NCI-H2107 (cell line): ENCODE results near the gene KNL1.
"Not testable (repeated sequence)": the region's sequence is repeated elsewhere in the genome, so short reads cannot be mapped to it uniquely, and the experiment has no call there.

Source experiments
- DNase-seq: peaks from one replicate; lab custom pipeline; 2025; lab: John Stamatoyannopoulos, UW

The KNL1 gene

GRCh38 chr15:40584191-40584590 lies 9.9 kb upstream of the KNL1 start:
- DNase-seq, result no peak

GRCh38 chr15:40590667-40591050 lies 3.4 kb upstream of the KNL1 start:
- no peak for DNase-seq

- no peak for DNase-seq
Measured at GRCh38 chr15:40591389-40591788, 2.7 kb upstream of the KNL1 start.

GRCh38 chr15:40593165-40593564 lies 884 bp upstream of the KNL1 start:
- DNase-seq, result no peak

GRCh38 chr15:40594429-40594836 lies 384 bp downstream of the KNL1 start:
- DNase-seq, result no peak

GRCh38 chr15:40595219-40595618 lies 1.2 kb downstream of the KNL1 start:
- DNase-seq, result no peak

- no peak for DNase-seq
Measured at GRCh38 chr15:40595773-40596172, 1.7 kb downstream of the KNL1 start.

GRCh38 chr15:40597024-40597423 lies 3.0 kb downstream of the KNL1 start:
- no peak for DNase-seq

- no peak for DNase-seq
Measured at GRCh38 chr15:40598126-40598525, 4.1 kb downstream of the KNL1 start.

GRCh38 chr15:40598672-40599071 lies 4.6 kb downstream of the KNL1 start:
- no peak for DNase-seq

- DNase-seq, result no peak
Measured at GRCh38 chr15:40600956-40601355, 6.9 kb downstream of the KNL1 start.

GRCh38 chr15:40603935-40604334 lies 9.9 kb downstream of the KNL1 start:
- DNase-seq, result no peak

GRCh38 chr15:40613080-40613479 lies 19.0 kb downstream of the KNL1 start:
- no peak for DNase-seq

GRCh38 chr15:40618023-40618422 lies 24.0 kb downstream of the KNL1 start:
- DNase-seq, result no peak

GRCh38 chr15:40618906-40619305 lies 24.9 kb downstream of the KNL1 start:
- no peak for DNase-seq

- no peak for DNase-seq
Measured at GRCh38 chr15:40623361-40623760, 29.3 kb downstream of the KNL1 start.

GRCh38 chr15:40630313-40630712 lies 36.3 kb downstream of the KNL1 start:
- no peak for DNase-seq

- DNase-seq, result no peak
Measured at GRCh38 chr15:40633178-40633577, 39.1 kb downstream of the KNL1 start.

- no peak for DNase-seq
Measured at GRCh38 chr15:40637221-40637745, 43.2 kb downstream of the KNL1 start.

GRCh38 chr15:40639677-40640076 lies 45.6 kb downstream of the KNL1 start:
- no peak for DNase-seq

GRCh38 chr15:40647523-40647922 lies 53.5 kb downstream of the KNL1 start:
- no peak for DNase-seq

GRCh38 chr15:40650479-40650878 lies 56.4 kb downstream of the KNL1 start:
- no peak for DNase-seq

- DNase-seq, result no peak
Measured at GRCh38 chr15:40660686-40661085, 66.6 kb downstream of the KNL1 start.

- DNase-seq, result no peak
Measured at GRCh38 chr15:40664909-40665308, 70.9 kb downstream of the KNL1 start.

- DNase-seq, result not testable (repeated sequence)
Measured at GRCh38 chr15:40676290-40676689, 82.2 kb downstream of the KNL1 start.
